Keratinocyte (primary cell): ENCODE data around the gene DOCK11.

Experiments used
- EZH2 ChIP-seq: IDR thresholded peaks from one replicate; pipeline ENCODE4 v1.6.1; 2012; ENCODE audit warnings: inconsistent platforms, mild to moderate bottlenecking, low read length, moderate library complexity
- TF ChIP-seq, protein P1 (sequence below), 3 experiments: IDR thresholded peaks in 1 of 3; conservative IDR thresholded peaks in 1 of 3; optimal IDR thresholded peaks in 1 of 3; 2 replicates in 2 of 3; 3 replicates in 1 of 3; pipeline versions ENCODE3 to v1.5.1; 2011; ENCODE audit warnings: low read length in 3 of 3, mild to moderate bottlenecking in 3 of 3, moderate library complexity in 2 of 3, control low read depth in 1 of 3, inconsistent platforms in 1 of 3; ENCODE audit not compliant: insufficient read depth in 2 of 3; ENCODE audit errors: extremely low read depth in 1 of 3

DNA sequence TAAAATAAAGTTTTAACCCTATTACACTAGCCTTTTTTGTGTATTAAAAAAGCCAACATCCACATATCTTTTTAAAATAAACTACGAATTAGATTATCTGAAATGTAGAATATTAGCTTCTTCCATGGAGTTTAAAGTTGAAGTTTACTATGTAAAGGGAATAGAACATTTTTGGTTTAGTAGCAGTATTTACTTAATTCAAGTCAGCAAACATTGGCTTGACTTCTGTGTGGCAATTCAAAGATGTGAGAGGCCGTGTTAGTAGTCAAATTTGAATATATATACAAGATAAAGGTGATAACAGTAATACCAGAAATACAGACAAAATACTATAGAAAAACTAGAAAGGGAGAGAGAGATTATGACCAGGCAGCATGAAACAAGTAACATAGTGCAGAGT lies 116.7 kb downstream of the DOCK11 start:
- no peak for TF ChIP-seq EZH2
- TF ChIP-seq, protein P1, sequence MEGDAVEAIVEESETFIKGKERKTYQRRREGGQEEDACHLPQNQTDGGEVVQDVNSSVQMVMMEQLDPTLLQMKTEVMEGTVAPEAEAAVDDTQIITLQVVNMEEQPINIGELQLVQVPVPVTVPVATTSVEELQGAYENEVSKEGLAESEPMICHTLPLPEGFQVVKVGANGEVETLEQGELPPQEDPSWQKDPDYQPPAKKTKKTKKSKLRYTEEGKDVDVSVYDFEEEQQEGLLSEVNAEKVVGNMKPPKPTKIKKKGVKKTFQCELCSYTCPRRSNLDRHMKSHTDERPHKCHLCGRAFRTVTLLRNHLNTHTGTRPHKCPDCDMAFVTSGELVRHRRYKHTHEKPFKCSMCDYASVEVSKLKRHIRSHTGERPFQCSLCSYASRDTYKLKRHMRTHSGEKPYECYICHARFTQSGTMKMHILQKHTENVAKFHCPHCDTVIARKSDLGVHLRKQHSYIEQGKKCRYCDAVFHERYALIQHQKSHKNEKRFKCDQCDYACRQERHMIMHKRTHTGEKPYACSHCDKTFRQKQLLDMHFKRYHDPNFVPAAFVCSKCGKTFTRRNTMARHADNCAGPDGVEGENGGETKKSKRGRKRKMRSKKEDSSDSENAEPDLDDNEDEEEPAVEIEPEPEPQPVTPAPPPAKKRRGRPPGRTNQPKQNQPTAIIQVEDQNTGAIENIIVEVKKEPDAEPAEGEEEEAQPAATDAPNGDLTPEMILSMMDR (optimal IDR thresholded peaks at IDR 0.05 in 1 of 3, IDR thresholded peaks at IDR 0.05 in 1 of 3, conservative IDR thresholded peaks at IDR 0.05 in 1 of 3; ENCODE audit: extremely low read depth in 1 of 3, insufficient read depth in 2 of 3, low read length in 3 of 3): no peak
